GM12878 (cell line): ENCODE results near the gene RAET1G. TPM values are rescaled to one million over a fixed set of nuclear protein-coding genes. Genes with fewer than 3 reads are reported as not detected.
A peak's percentile ranks its signal among the peaks of the same experiment; 100 is the strongest.

Experiments
- ATAC-seq: fragments of 200-7000 bp; cut with Tn5 transposase; 3 replicates; pipeline ENCODE4 v1.9.1; 2020; ENCODE audit warnings: mild to moderate bottlenecking, moderate library complexity
- BruUV-seq: library from RNA; stranded (reverse); fragments of 400-500 nt; replicated peaks from 2 replicates; lab custom pipeline; 2021; lab: Mats Ljungman, UMichigan
- CTCF ChIA-PET: fragments of 300-600 bp; sonication (Branson Sonifier 250); formaldehyde crosslinking; extraction: SDS; loops from one replicate; lab custom pipeline; 2021; ENCODE audit warnings: inconsistent platforms; lab: Yijun Ruan, JAX
- POLR2A ChIA-PET: fragments of 350-600 bp; formaldehyde crosslinking; extraction: SDS; loops from one replicate; lab custom pipeline; 2021; ENCODE audit warnings: inconsistent platforms; lab: Charles Lee
- RAD21 ChIA-PET: fragments of 300-600 bp; sonication (Branson Sonifier 250); formaldehyde crosslinking; loops from one replicate; lab custom pipeline; 2023; ENCODE audit warnings: antibody characterized with exemption; ENCODE audit not compliant: unreplicated experiment; lab: Charles Lee
- SMC1A ChIA-PET: fragments of 300-600 bp; sonication (Branson Sonifier 250); formaldehyde crosslinking; loops from one replicate; lab custom pipeline; 2023; ENCODE audit not compliant: unreplicated experiment, uncharacterized antibody; lab: Charles Lee
- DNase-seq: peaks from one replicate; pipeline ENCODE4 v3.0.0-alpha.2; 2011; ENCODE audit warnings: low read depth, low spot score
- FAIRE-seq: peaks from 3 replicates; lab custom pipeline; 2011; peaks lifted over from hg19 to GRCh38; lab: Jason Lieb, UNC
- H2AFZ ChIP-seq: 2 replicates; pipeline ENCODE4 v1.6.0; 2011; ENCODE audit warnings: low read depth, low read length, control low read depth; ENCODE audit not compliant: control insufficient read depth
- H3K27ac ChIP-seq: 2 replicates; pipeline ENCODE4 v1.5.1; 2011; ENCODE audit warnings: control low read depth; ENCODE audit not compliant: control insufficient read depth, insufficient read depth
- H3K27me3 ChIP-seq, 2 experiments: replicated peaks in 1 of 2; 2 replicates each; pipeline versions ENCODE4 v1.6.0 to v1.6.1; 2011; ENCODE audit warnings: low read length in 1 of 2; ENCODE audit not compliant: control insufficient read depth in 2 of 2, insufficient read depth in 2 of 2
- H3K36me3 ChIP-seq, 2 experiments: 2 replicates each; pipeline ENCODE4 v1.5.1; 2011; ENCODE audit warnings: low read length in 1 of 2; ENCODE audit not compliant: control insufficient read depth in 2 of 2, insufficient read depth in 2 of 2
- H3K4me1 ChIP-seq: 2 replicates; pipeline ENCODE4 v1.6.1; 2011; ENCODE audit warnings: mild to moderate bottlenecking, low read length, moderate library complexity, mixed read lengths; ENCODE audit not compliant: control insufficient read depth, insufficient read depth
- H3K4me2 ChIP-seq: 2 replicates; pipeline ENCODE4 v1.6.0; 2011; ENCODE audit warnings: control low read depth; ENCODE audit not compliant: control insufficient read depth, insufficient read depth
- H3K4me3 ChIP-seq: fragments of 200-600 bp; sonication (generic); 2 replicates; pipeline ENCODE4 v1.5.1; 2016
- H3K79me2 ChIP-seq: 2 replicates; pipeline ENCODE4 v1.6.0; 2011; ENCODE audit warnings: low read length; ENCODE audit not compliant: control insufficient read depth, insufficient read depth
- H3K9ac ChIP-seq: 2 replicates; pipeline ENCODE4 v1.8.0; 2011; ENCODE audit warnings: low read length, control low read depth, mixed read lengths; ENCODE audit not compliant: control insufficient read depth, insufficient read depth
- H3K9me3 ChIP-seq: replicated peaks from 3 replicates; pipeline ENCODE4 v1.5.1; 2011; ENCODE audit warnings: mild to moderate bottlenecking, low read length; ENCODE audit not compliant: control insufficient read depth, insufficient read depth
- H4K20me1 ChIP-seq: 2 replicates; pipeline ENCODE4 v1.6.0; 2011; ENCODE audit not compliant: control insufficient read depth, insufficient read depth
- CREB1 ChIP-seq: IDR thresholded peaks from 2 replicates; pipeline ENCODE4 v1.6.1; 2012; ENCODE audit warnings: low read depth, mild to moderate bottlenecking, inconsistent platforms
- IKZF1 ChIP-seq: fragments of 450-650 bp; conservative IDR thresholded peaks from 2 replicates; pipeline ENCODE4 v1.6.1; 2017; ENCODE audit warnings: antibody characterized with exemption, mild to moderate bottlenecking
- LARP7 ChIP-seq: fragments of 450-650 bp; IDR thresholded peaks from 2 replicates; pipeline ENCODE4 v1.6.1; 2017; ENCODE audit warnings: mild to moderate bottlenecking
- NFYB ChIP-seq: IDR thresholded peaks from 2 replicates; pipeline ENCODE4 v1.6.1; 2011; ENCODE audit warnings: low read depth, mild to moderate bottlenecking, low read length, improper control_type of control experiment, moderate library complexity; ENCODE audit not compliant: insufficient read depth
- NR2C1 ChIP-seq: fragments of 450-650 bp; IDR thresholded peaks from 2 replicates; pipeline ENCODE4 v1.6.1; 2017; ENCODE audit warnings: antibody characterized with exemption, mild to moderate bottlenecking, moderate library complexity
- POLR2A ChIP-seq: IDR thresholded peaks from 2 replicates; pipeline ENCODE4 v1.6.1; 2011; ENCODE audit warnings: low read depth, mild to moderate bottlenecking, low read length
- SP1 ChIP-seq: IDR thresholded peaks from one replicate; pipeline ENCODE4 v1.6.1; 2011; ENCODE audit warnings: low read depth, low read length
- SUZ12 ChIP-seq: fragments of 200-600 bp; sonication (generic); IDR thresholded peaks from one replicate; pipeline ENCODE4 v1.6.1; 2018; ENCODE audit warnings: antibody characterized with exemption, mild to moderate bottlenecking; ENCODE audit not compliant: unreplicated experiment
- TARDBP ChIP-seq: IDR thresholded peaks from 2 replicates; pipeline ENCODE4 v1.6.1; 2016; ENCODE audit warnings: borderline replicate concordance
- ZNF622 ChIP-seq: fragments of 450-650 bp; IDR thresholded peaks from 2 replicates; pipeline ENCODE4 v1.6.1; 2017; ENCODE audit warnings: mild to moderate bottlenecking, inconsistent platforms
- WGBS: methylation state at CpG from one replicate; pipeline ENCODE4 v1.1.6; 2016; ENCODE audit warnings: low lambda C conversion rate; ENCODE audit not compliant: insufficient replicate concordance, insufficient coverage; ENCODE audit errors: missing lambda C conversion rate; 5-methylcytosine and 5-hydroxymethylcytosine counted together
- in situ Hi-C: fragments of 300-500 bp; cut with MboI; formaldehyde crosslinking; loops from 9 replicates; pipeline ENCODE4 v1.14.3; 2018; ENCODE audit warnings: mixed read lengths
- intact Hi-C: fragments of 100-400 bp; cut with micrococcal nuclease; formaldehyde crosslinking; loops from one replicate; pipeline ENCODE4 v1.14.2; 2022; ENCODE audit not compliant: unreplicated experiment
- polyA plus RNA-seq, 11 experiments: library from polyadenylated mRNA; depleted of rRNA in 4 of 11; unstranded in 6 of 11; stranded (reverse) in 5 of 11; fragments of >200 nt; fragmentation: Nextera tagmentation in 4 of 11; fragmentation: Illumina TruSeq in 1 of 11; extraction: Ambion mirVana in 4 of 11; extraction: Trizol in 1 of 11; gene quantifications; 1 replicate in 1 of 11; 2 replicates in 10 of 11; pipeline versions ENCODE4 v1.2.1 to v1.2.3, GENCODE V29; 2011 to 2016; ENCODE audit warnings: inconsistent platforms in 2 of 11, missing spikeins in 2 of 11, low read depth in 1 of 11
- total RNA-seq, 4 experiments: library from RNA; depleted of rRNA in 3 of 4; stranded (reverse); fragments of >200 nt in 3 of 4; fragmentation: Illumina TruSeq in 1 of 4; extraction: Trizol in 1 of 4; gene quantifications; 2 replicates each; pipeline versions ENCODE4 v1.2.1 to v1.2.3, GENCODE V29; 2013 to 2021
- TF ChIP-seq, protein P1 (sequence below): IDR thresholded peaks from 2 replicates; pipeline ENCODE4 v1.6.1; 2011; ENCODE audit warnings: low read depth, low read length, improper control_type of control experiment, borderline replicate concordance
- TF ChIP-seq, protein P2 (sequence below): fragments of 450-650 bp; IDR thresholded peaks from 2 replicates; pipeline ENCODE4 v1.6.1; 2017; ENCODE audit warnings: mild to moderate bottlenecking, moderate library complexity

The RAET1G gene
- total and polyA plus RNA-seq, 10 of the 15 experiments (the other 5 are each of a cell fraction or from before 2014, with no cell fraction given), result not detected

DNA sequence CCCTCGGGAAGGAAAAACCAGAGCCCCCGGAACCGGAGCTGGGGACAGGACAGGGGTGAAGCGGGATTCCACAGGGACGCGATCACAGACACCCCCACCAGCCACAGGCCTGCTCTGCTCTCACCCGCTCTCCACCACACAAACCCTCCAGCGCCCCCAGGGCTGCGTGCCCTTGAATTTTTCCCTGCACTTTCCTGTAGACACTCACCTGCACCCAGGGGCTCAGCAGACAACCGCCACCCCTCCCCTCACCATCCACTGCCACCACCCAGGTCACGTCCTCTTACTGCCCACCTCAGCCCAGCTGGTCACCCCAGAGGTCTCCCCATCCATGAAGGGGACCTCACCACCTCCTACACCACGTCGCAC lies 19.5 kb upstream of the RAET1G start:
- in situ Hi-C loops, result no loop called here
- no peaks in the 10 kb centered on the region for H3K79me2 ChIP-seq
- intact Hi-C loops, result no loop called here
- RAD21 ChIA-PET, result no interaction called here
- H3K4me3 ChIP-seq, result no peak overlapping the region
- ATAC-seq (no peak), FAIRE-seq (no peak), DNase-seq (no peak)
- no peaks in the 10 kb centered on the region; the same call in 2 of the 3 replicates for H3K9me3 ChIP-seq
- no peak for TF ChIP-seq TARDBP
- POLR2A ChIA-PET, result no interaction called here
- H3K4me2 ChIP-seq, result peak overlapping the region; percentile 69; the same call in 1 of the 2 replicates
- no peaks in the 10 kb centered on the region; the same call in 1 of the 2 replicates for H4K20me1 ChIP-seq
- H3K36me3 ChIP-seq, result no peaks in the 10 kb centered on the region
- CTCF ChIA-PET, result no interaction called here
- H2AFZ ChIP-seq, result no peak overlapping the region
- 12% methylated on average over 9 of the region's 13 CpGs for WGBS
- H3K27ac ChIP-seq, result no peak overlapping the region
- H3K27me3 ChIP-seq, result peaks cover 5 to 6% of the 10 kb centered on the region in 2 experiments; a peak in 3 of 4 replicates
- H3K9ac ChIP-seq, result no peak overlapping the region
- SMC1A ChIA-PET, result no interaction called here
- peaks cover 16% of the 10 kb centered on the region for H3K4me1 ChIP-seq
- no TSS peak for BruUV-seq

DNA sequence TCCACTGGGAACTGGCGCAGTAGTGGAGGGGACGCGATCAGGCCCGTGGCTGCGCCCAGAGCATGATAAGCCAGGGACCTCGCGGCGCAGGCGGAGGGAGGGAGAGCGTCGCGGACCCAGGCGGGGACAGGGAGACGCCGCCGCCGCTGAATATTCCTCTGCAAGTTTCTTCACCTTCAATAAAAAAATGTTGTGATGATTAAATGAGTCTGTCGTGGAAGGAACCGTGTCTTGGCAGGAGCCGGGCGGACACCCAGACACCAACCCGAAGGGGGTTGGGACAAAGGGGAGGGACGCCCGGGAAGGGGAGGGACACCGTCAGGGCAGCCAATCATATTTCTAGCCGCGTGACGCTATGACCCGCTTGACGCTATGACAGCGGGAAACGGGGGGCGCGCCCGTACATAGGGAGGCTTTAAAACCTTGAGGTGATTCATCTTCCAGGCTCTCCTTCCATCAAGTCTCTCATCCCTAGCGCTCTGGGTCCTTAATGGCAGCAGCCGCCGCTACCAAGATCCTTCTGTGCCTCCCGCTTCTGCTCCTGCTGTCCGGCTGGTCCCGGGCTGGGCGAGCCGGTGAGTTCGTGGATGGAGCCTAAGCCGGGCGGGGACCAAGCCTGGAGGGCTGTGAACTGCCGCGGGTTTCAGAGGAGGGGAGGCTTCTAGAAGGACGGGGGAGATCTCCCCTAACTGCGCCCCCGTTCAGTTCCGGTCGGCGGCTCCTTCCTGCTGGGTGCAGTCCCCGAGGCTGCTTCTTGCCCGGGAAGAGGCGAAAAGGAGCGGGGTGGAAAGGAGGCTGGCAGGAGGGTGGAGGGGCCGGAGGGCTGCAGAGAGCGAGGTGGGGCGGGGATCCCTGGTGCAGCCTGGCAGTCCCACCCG lies 18.9 kb upstream of the RAET1G start, which contains the start of gene ULBP2:
ULBP2 (plus strand) TSS at position 432 of the 878 bp plus-strand sequence; CDS start at position 491, 59 bp downstream.
- DNase-seq (no peak), ATAC-seq (peak; percentile 68), FAIRE-seq (no peak)
- Histone ChIP-seq H4K20me1 (no peaks in the 10 kb centered on the region; the same call in 1 of the 2 replicates), H3K27ac (no peak within 1 kb of the TSS), H3K4me3 (peak within 1 kb of the TSS; percentile 36; the same call in 1 of the 2 replicates), H3K9me3 (no peaks in the 10 kb centered on the region; the same call in 2 of the 3 replicates), H2AFZ (peak within 1 kb of the TSS; percentile 57), H3K4me2 (peak within 1 kb of the TSS; percentile 69), H3K4me1 (peaks cover 16% of the 10 kb centered on the region), H3K9ac (no peak within 1 kb of the TSS), H3K79me2 (no peaks in the 10 kb centered on the region), H3K27me3 (peaks cover 6% of the 10 kb centered on the region in 2 experiments; a peak in 3 of 4 replicates), H3K36me3 (no peaks in the 10 kb centered on the region)
- ChIA-PET SMC1A (no interaction called here), RAD21 (interaction anchor here (0.6 kb wide), 1 partner anchor 393 kb away, joined by 3 read pairs; no protein-coding TSS in a partner anchor), CTCF (interaction anchor here (1.3 kb wide), 1 partner anchor 75 kb away, joined by 8 read pairs; no protein-coding TSS in a partner anchor), POLR2A (no interaction called here)
- no TSS peak for BruUV-seq
- WGBS, result 6% methylated on average over 57 of the region's 62 CpGs
- in situ Hi-C loops, result no loop called here
- intact Hi-C loops, result no loop called here
- TF ChIP-seq LARP7, result no peak
- peak; percentile 38 for TF ChIP-seq SP1
- peak; percentile 63 for TF ChIP-seq SUZ12
- TF ChIP-seq, protein P1, sequence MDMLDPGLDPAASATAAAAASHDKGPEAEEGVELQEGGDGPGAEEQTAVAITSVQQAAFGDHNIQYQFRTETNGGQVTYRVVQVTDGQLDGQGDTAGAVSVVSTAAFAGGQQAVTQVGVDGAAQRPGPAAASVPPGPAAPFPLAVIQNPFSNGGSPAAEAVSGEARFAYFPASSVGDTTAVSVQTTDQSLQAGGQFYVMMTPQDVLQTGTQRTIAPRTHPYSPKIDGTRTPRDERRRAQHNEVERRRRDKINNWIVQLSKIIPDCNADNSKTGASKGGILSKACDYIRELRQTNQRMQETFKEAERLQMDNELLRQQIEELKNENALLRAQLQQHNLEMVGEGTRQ, result no peak
- peak; percentile 39; the same call in 1 of the 2 replicates for TF ChIP-seq IKZF1
- 0 out of 2 replicates have a peak, but pooled peaks have one; percentile 14 for TF ChIP-seq NR2C1
- peak; percentile 83 for TF ChIP-seq NFYB
- TF ChIP-seq CREB1, result peak; percentile 79
- peak; percentile 56; the same call in 1 of the 2 replicates for TF ChIP-seq POLR2A
- TF ChIP-seq, protein P2, sequence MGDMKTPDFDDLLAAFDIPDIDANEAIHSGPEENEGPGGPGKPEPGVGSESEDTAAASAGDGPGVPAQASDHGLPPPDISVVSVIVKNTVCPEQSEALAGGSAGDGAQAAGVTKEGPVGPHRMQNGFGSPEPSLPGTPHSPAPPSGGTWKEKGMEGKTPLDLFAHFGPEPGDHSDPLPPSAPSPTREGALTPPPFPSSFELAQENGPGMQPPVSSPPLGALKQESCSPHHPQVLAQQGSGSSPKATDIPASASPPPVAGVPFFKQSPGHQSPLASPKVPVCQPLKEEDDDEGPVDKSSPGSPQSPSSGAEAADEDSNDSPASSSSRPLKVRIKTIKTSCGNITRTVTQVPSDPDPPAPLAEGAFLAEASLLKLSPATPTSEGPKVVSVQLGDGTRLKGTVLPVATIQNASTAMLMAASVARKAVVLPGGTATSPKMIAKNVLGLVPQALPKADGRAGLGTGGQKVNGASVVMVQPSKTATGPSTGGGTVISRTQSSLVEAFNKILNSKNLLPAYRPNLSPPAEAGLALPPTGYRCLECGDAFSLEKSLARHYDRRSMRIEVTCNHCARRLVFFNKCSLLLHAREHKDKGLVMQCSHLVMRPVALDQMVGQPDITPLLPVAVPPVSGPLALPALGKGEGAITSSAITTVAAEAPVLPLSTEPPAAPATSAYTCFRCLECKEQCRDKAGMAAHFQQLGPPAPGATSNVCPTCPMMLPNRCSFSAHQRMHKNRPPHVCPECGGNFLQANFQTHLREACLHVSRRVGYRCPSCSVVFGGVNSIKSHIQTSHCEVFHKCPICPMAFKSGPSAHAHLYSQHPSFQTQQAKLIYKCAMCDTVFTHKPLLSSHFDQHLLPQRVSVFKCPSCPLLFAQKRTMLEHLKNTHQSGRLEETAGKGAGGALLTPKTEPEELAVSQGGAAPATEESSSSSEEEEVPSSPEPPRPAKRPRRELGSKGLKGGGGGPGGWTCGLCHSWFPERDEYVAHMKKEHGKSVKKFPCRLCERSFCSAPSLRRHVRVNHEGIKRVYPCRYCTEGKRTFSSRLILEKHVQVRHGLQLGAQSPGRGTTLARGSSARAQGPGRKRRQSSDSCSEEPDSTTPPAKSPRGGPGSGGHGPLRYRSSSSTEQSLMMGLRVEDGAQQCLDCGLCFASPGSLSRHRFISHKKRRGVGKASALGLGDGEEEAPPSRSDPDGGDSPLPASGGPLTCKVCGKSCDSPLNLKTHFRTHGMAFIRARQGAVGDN, result 0 out of 2 replicates have a peak, but pooled peaks have one; percentile 26
- no peak for TF ChIP-seq ZNF622
